ENCODE data around the gene KIF3B. TPM values are rescaled to one million over a fixed set of nuclear protein-coding genes. Genes with fewer than 3 reads are reported as not detected.

The KIF3B gene
- total and polyA plus RNA-seq, 10 of the 15 experiments (the other 5 are each of a cell fraction or from before 2014, with no cell fraction given): 7.4 to 37.3 (median 25.9) TPM

DNA sequence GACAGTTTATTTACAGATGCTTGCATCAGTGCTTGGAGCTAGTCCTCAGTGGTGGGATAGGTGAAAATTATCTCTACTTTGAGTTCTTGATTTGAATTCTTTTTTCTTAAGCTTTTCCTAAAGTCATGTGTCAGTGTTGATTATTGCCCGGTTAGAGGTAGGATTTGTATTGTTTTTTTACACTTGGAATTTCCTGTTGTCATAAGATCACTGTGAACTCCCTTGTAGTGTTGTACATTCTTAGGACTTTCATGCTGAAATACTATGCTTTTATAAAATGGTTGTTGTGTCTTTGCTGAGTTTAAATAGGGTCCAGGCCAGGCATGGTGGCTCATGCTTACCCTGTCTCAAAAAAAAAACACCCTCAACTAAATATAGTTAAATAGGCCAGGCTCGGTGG, 101.0 kb downstream of the KIF3B start:
- FAIRE-seq (no peak), DNase-seq (ENCODE audit: low read depth, low spot score) (no peak), ATAC-seq (no peak)
- Histone ChIP-seq H3K9me3 (replicated peaks; ENCODE audit: control insufficient read depth, insufficient read depth, low read length) (no peaks in the 10 kb centered on the region), H3K79me2 (ENCODE audit: control insufficient read depth, insufficient read depth, low read length) (no peaks in the 10 kb centered on the region; the same call in none of the 2 replicates), H3K27ac (ENCODE audit: control insufficient read depth, insufficient read depth) (no peak overlapping the region), H3K4me3 (no peak overlapping the region), H3K4me2 (ENCODE audit: control insufficient read depth, insufficient read depth) (no peak overlapping the region), H3K27me3 (replicated peaks in 1 of 2; ENCODE audit: control insufficient read depth in 2 of 2, insufficient read depth in 2 of 2, low read length in 1 of 2) (no peaks in the 10 kb centered on the region), H3K9ac (ENCODE audit: control insufficient read depth, insufficient read depth, low read length) (no peak overlapping the region), H3K4me1 (ENCODE audit: control insufficient read depth, insufficient read depth, low read length) (no peaks in the 10 kb centered on the region), H2AFZ (ENCODE audit: control insufficient read depth, low read depth, low read length) (no peak overlapping the region), H4K20me1 (ENCODE audit: control insufficient read depth, insufficient read depth) (no peaks in the 10 kb centered on the region), H3K36me3 (ENCODE audit: control insufficient read depth in 2 of 2, insufficient read depth in 2 of 2, low read length in 1 of 2) (peaks cover 2 to 14% of the 10 kb centered on the region in 2 experiments; a peak in 3 of 4 replicates)
- ChIA-PET SMC1A (ENCODE audit: uncharacterized antibody, unreplicated experiment) (interaction anchor here (0.6 to 1.5 kb wide), 3 partner anchors 9 to 13 kb away, joined by 3 to 5 read pairs (median 3); no protein-coding TSS in a partner anchor), POLR2A (interaction anchor here (0.6 to 0.8 kb wide), 2 partner anchors 198 to 225 kb away, joined by 3 to 4 read pairs; no protein-coding TSS in a partner anchor), RAD21 (ENCODE audit: unreplicated experiment) (no interaction called here), CTCF (no interaction called here)
- WGBS (ENCODE audit: insufficient coverage, insufficient replicate concordance, low lambda C conversion rate, missing lambda C conversion rate): 78% methylated on average over 2 of the region's 2 CpGs
- TF ChIP-seq TCF12 (IDR thresholded peaks at IDR 0.05; ENCODE audit: low read depth, low read length): no peak
- no peak for TF ChIP-seq SIX5 (IDR thresholded peaks at IDR 0.05; ENCODE audit: low read depth, low read length, severe bottlenecking)
- TF ChIP-seq, protein P1, sequence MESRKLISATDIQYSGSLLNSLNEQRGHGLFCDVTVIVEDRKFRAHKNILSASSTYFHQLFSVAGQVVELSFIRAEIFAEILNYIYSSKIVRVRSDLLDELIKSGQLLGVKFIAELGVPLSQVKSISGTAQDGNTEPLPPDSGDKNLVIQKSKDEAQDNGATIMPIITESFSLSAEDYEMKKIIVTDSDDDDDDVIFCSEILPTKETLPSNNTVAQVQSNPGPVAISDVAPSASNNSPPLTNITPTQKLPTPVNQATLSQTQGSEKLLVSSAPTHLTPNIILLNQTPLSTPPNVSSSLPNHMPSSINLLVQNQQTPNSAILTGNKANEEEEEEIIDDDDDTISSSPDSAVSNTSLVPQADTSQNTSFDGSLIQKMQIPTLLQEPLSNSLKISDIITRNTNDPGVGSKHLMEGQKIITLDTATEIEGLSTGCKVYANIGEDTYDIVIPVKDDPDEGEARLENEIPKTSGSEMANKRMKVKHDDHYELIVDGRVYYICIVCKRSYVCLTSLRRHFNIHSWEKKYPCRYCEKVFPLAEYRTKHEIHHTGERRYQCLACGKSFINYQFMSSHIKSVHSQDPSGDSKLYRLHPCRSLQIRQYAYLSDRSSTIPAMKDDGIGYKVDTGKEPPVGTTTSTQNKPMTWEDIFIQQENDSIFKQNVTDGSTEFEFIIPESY (IDR thresholded peaks at IDR 0.05): no peak
- TF ChIP-seq YBX1 (IDR thresholded peaks at IDR 0.05): no peak
- no peak for TF ChIP-seq LARP7 (IDR thresholded peaks at IDR 0.05)
- no peak for TF ChIP-seq IKZF2 (IDR thresholded peaks at IDR 0.05)
- TF ChIP-seq, protein P2, sequence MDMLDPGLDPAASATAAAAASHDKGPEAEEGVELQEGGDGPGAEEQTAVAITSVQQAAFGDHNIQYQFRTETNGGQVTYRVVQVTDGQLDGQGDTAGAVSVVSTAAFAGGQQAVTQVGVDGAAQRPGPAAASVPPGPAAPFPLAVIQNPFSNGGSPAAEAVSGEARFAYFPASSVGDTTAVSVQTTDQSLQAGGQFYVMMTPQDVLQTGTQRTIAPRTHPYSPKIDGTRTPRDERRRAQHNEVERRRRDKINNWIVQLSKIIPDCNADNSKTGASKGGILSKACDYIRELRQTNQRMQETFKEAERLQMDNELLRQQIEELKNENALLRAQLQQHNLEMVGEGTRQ (IDR thresholded peaks at IDR 0.05; ENCODE audit: borderline replicate concordance, low read depth, low read length): no peak
- TF ChIP-seq NFIC (IDR thresholded peaks at IDR 0.05; ENCODE audit: low read depth, low read length): no peak
- no peak for TF ChIP-seq JUNB (IDR thresholded peaks at IDR 0.05)
- TF ChIP-seq, protein P3, sequence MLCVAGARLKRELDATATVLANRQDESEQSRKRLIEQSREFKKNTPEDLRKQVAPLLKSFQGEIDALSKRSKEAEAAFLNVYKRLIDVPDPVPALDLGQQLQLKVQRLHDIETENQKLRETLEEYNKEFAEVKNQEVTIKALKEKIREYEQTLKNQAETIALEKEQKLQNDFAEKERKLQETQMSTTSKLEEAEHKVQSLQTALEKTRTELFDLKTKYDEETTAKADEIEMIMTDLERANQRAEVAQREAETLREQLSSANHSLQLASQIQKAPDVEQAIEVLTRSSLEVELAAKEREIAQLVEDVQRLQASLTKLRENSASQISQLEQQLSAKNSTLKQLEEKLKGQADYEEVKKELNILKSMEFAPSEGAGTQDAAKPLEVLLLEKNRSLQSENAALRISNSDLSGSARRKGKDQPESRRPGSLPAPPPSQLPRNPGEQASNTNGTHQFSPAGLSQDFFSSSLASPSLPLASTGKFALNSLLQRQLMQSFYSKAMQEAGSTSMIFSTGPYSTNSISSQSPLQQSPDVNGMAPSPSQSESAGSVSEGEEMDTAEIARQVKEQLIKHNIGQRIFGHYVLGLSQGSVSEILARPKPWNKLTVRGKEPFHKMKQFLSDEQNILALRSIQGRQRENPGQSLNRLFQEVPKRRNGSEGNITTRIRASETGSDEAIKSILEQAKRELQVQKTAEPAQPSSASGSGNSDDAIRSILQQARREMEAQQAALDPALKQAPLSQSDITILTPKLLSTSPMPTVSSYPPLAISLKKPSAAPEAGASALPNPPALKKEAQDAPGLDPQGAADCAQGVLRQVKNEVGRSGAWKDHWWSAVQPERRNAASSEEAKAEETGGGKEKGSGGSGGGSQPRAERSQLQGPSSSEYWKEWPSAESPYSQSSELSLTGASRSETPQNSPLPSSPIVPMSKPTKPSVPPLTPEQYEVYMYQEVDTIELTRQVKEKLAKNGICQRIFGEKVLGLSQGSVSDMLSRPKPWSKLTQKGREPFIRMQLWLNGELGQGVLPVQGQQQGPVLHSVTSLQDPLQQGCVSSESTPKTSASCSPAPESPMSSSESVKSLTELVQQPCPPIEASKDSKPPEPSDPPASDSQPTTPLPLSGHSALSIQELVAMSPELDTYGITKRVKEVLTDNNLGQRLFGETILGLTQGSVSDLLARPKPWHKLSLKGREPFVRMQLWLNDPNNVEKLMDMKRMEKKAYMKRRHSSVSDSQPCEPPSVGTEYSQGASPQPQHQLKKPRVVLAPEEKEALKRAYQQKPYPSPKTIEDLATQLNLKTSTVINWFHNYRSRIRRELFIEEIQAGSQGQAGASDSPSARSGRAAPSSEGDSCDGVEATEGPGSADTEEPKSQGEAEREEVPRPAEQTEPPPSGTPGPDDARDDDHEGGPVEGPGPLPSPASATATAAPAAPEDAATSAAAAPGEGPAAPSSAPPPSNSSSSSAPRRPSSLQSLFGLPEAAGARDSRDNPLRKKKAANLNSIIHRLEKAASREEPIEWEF (IDR thresholded peaks at IDR 0.05; ENCODE audit: insufficient replicate concordance, low read depth, low read length): no peak
- TF ChIP-seq CBFB (IDR thresholded peaks at IDR 0.05; ENCODE audit: low read depth): no peak
- in situ Hi-C loops (cut with MboI) (no loop called here), intact Hi-C loops (cut with micrococcal nuclease; ENCODE audit: unreplicated experiment) (no loop called here)
- no TSS peak for BruUV-seq (replicated peaks)
